Mesenteric fat pad (tissue), 1 donor: ENCODE measurements around the gene LUC7L3. TPM values are rescaled to one million over a fixed set of nuclear protein-coding genes. Genes with fewer than 3 reads are reported as not detected.

Experiments used
- DNase-seq: peaks from one replicate; pipeline ENCODE4 v3.0.0-alpha.2; 2020; ENCODE audit warnings: low spot score
- total RNA-seq: library from RNA; stranded (reverse); fragmentation: NEBNext Ultra II Directional; extraction: Animal tissue kit (Norgen Biotek cat#: 25700); gene quantifications from one replicate; pipeline ENCODE4 v1.2.1, GENCODE V29; 2021
- donor health status: DM: yes; HTN: yes; CAD: no.

The LUC7L3 gene
- total RNA-seq, 1 donor from 2014 or later = 78.6 TPM

DNA sequence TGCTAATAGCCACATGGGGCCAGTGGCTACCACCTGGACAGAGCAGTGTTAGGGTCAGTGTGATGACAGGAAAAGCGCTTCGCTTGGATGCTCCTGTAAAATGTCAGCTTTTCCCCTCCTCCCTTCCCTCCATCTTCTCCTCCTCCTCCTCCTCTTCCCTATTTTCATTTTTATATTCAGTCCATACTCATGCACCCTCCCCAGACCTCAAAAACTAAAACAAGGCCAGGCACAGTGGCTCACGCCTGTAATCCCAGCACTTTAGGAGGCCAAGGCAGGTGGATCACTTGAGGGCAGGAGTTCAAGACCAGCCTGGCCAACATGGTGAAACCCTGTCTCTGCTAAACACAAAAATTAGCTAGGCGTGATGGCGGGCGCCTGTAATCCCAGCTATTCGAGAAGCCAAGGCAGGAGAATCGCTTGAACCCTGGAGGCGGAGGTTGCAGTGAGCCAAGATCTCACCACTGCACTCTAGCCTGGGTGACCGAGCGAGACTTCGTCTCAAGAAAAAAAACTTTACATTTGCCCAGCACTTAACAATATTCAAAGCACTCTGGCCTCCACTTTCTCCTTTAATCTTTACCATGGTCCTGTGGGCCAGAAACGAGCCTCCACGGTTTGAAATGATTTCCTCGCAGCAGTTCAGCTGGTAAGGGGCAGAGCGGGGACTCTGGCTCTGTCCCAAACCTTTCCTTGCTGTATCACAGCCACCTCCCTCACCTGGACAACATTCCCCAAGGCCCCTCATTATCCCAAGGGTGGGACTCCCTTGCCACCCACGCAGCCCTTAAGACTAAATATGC is 33.5 kb upstream of the LUC7L3 start:
- DNase-seq = no peak

DNA sequence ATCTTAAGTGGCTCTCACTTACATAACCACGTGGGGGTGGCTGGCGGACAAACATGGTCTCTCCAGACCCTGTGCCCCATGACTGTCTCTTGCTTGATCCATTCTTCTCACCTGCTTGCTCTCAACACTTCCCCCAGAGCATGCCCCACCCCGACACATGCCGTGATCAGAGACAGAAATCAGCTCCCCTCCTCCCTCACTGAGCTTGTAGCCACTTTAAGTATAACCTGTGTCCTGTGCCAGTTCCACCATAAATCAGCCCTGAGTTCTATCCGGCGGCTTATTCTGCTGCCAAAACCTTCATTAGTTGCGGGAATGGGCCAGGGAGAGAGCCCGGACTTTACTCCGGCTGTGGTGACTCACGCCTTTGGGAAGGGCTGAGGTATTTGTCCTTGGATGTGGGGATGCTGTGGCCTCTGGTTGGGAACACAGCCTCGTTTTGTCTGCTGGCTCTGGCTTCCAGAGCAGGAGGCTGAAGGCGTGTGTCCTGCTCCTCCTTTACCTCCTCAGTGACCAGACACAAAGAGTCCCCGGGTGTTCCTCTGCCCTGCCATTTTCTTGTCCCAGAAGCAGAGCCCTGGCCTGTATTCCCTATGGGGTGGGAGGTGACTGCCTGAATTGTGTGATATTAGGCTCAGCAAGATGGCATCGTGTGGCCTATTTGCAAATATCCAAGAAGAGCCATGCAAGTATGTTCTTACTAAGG is 32.8 kb upstream of the LUC7L3 start:
- no peak for DNase-seq

- no peak for DNase-seq
Measured at GRCh38 chr17:50687200-50688066, 32.0 kb upstream of the LUC7L3 start.

- no peak for DNase-seq
Measured at GRCh38 chr17:50688245-50688644, 31.2 kb upstream of the LUC7L3 start.

GRCh38 chr17:50689251-50689650 is 30.2 kb upstream of the LUC7L3 start:
- DNase-seq = no peak

GRCh38 chr17:50689956-50690886 is 29.2 kb upstream of the LUC7L3 start:
- no peak for DNase-seq

- DNase-seq = no peak
Measured at GRCh38 chr17:50690887-50691549, 28.4 kb upstream of the LUC7L3 start.

DNA sequence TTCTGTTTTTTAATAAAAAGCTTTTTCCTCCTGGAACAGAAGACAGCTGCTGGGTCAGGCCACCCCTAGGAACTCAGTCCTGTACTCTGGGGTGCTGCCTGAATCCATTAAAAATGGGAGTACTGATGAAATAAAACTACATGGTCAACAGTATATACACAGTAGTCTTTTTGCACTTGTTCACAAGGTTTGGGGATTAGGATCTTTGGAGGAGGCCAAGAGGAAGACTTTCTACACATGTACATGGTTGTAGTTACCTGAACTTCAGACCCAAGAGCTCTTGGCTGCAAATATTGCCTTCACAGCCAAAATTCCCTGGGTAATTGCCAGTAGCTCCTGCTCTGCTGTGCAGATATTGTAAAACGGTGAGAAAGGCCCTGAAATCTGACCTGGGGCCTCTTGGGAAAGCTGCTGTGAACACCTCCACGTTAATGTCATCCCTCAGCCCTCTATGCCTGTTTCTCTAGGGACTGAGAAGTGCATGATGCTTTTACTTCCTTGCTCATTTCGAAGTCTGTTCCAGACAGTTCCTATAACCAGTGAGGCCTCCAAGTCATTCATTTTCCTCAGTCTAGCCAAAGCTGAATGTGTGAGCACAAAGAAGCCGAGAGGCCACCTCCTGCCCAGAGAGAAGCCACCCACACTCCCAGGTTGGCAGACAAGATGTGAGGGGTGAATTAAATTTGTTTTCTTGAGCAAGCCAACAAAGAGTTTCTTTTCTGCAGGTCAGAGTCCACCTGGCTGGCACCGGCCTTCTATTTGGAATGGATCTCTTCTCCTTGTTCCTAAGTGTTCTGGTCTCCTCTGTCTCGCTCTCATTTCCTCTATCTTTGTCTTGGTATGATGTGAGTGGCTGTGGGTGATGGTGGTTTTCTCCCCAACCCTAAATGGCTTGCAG is 27.6 kb upstream of the LUC7L3 start:
- DNase-seq = no peak

- DNase-seq = no peak
Measured at GRCh38 chr17:50692448-50693035, 26.9 kb upstream of the LUC7L3 start.

DNA sequence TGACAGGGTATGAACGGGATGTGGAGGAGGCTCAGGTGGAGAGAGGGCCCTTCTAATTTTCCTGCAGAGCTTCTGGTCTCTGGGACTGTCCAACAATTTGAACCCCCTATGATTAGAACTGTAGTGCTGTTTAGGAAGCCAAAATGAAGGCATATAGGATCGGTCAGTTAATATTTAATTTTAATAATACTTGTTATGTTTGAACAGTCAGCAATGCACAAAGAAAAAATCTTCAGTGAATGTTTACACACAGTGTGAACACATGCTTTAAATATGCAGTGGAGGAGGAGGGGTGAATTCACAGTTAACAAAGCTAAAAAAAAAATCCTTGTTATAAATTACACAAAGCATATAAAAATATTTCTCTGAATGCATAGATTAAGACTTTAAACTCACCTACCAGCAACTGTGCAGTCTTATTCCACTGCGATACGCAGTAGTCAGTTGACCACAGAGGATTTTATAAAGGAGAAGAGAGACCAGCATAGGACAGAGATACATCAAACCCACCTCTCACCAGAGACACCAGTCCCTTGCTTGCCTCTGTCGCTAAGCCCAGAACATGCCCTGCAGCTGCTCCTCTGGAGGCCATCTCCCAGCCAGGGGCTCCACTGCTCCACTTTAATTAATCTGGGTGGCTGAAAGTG is 26.2 kb upstream of the LUC7L3 start:
- DNase-seq = no peak

DNA sequence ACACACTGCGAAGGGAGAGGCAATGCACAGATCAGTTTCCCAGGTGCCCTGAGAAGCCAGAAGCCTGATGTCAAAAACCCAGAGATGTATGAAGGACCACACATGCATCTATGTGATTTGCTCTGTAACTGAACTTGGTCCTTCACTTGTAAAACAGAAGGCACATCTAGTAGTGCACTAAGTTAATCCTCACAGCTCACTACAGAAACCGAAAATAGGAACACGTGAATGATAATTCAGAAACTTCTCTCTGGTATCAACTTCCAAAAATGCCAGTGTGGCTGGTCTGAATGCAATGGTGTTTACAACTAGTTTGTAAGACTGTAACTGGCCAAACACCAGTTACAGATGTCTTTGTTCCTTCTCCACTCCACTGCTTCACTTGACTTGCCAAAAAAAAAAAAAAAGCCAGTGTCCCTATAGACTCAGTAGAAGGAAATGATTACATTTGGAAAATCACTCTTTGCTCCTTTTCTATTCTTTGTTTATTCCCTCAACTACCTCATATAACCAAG is 23.0 kb upstream of the LUC7L3 start:
- DNase-seq = no peak

- DNase-seq = no peak
Measured at GRCh38 chr17:50697062-50697461, 22.3 kb upstream of the LUC7L3 start.

GRCh38 chr17:50697663-50698272 is 21.6 kb upstream of the LUC7L3 start:
- DNase-seq = no peak

DNA sequence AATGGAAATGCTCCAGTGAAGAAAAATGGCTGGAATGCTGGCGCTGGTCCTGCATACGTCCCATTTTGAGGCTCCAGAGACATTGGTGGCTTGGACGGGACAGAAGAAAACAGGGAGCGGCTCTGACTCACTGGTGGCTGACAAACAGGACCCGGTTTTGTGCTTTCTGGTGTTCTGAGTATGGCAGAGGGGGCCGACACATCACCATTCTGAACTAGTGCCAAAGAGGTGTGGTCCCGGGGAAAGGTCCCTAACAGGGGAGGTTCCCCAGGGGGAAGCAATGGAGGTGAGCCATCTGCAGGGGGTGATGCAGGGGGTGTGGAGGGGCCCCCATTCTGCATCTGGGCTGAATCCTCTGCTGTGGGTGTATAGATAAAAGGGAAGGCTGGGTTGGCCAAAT is 20.0 kb upstream of the LUC7L3 start:
- DNase-seq = no peak

- DNase-seq = no peak
Measured at GRCh38 chr17:50703162-50703561, 16.2 kb upstream of the LUC7L3 start.

- DNase-seq = peak; percentile 94
Measured at GRCh38 chr17:50707289-50708049, 11.9 kb upstream of the LUC7L3 start, which contains the start of gene ANKRD40. Gene ANKRD40, minus strand, starts transcription at chr17:50707914. Its CDS starts 260 bp downstream, at chr17:50707654.
